ENCODE data around the gene DEFB132. TPM values are rescaled to one million over a fixed set of nuclear protein-coding genes. Genes with fewer than 3 reads are reported as not detected.

The DEFB132 gene
- total and polyA plus RNA-seq, 2 of the 4 experiments (the other 2 are of a cell fraction): not detected

DNA sequence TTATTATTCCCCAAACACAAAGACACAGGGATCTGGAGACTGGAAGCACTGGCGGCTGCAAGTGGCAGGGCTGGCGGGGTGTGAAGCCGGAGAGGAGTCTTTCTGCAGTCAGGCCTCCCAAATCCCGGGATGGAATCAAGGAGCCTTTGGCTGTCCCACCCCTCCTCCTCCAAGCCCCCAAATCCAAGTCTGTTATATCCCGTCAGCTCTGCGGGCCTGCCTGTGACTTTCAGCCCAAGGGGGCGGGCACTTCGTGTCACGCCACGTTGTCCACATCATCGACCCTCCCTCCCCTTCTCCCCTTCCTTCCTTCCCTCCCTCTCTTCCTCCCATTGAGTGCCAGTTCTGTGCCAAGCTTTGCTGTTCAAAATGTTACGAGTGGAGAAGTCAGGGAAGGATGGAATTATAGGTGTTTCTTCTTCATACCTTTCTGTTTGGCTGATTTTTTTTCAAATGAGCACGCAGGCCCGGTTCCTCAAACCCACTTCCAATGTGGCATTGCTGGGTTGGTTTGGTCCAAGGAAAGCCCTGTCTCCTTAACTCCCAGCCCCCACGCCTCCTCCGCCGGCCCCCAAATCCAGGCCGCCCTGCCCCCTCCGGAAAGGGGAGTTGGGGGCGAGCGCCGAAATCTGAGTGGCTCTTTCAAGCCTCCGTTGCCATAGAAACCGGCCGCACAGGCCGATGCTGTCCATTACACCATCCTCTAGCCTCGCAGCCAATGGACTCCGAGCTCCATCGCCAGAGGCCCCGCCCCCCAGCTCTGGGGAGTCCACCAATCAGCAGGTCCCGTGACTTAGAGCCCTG is 52.5 kb downstream of the DEFB132 start (continued):
- TF ChIP-seq, protein P1, sequence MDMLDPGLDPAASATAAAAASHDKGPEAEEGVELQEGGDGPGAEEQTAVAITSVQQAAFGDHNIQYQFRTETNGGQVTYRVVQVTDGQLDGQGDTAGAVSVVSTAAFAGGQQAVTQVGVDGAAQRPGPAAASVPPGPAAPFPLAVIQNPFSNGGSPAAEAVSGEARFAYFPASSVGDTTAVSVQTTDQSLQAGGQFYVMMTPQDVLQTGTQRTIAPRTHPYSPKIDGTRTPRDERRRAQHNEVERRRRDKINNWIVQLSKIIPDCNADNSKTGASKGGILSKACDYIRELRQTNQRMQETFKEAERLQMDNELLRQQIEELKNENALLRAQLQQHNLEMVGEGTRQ (IDR thresholded peaks at IDR 0.05; ENCODE audit: low read depth, low read length): peak; percentile 66
- no peak for TF ChIP-seq RCOR1 (IDR thresholded peaks at IDR 0.05; ENCODE audit: insufficient replicate concordance, low read length)
- TF ChIP-seq CHD1 (IDR thresholded peaks at IDR 0.05; ENCODE audit: low read depth, low read length): no peak

DNA sequence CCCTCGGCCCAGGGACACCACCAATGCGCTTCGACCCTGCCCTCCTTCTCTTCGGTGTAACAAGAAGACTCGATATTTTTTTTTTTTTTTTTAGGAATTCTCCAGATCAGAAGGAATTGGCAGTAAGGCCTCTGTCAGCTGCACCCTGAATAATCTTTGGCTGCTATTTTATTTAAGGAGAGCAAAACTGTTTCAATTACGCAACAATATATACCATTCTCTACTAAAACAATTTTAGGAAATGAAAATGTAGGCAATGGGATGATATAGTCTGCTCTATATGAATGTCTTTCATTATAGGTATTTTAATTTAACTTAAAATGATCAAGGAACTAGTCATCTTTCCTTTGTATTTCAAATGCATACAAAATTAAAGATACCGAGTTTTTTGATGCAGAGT is 53.1 kb downstream of the DEFB132 start:
- ChIA-PET CTCF (interaction anchor here (0.6 kb wide), 1 partner anchor 30 kb away, joined by 7 read pairs; no protein-coding TSS in a partner anchor), POLR2A (ENCODE audit: unreplicated experiment) (interaction anchor here (1.1 kb wide), 1 partner anchor 13 kb away, joined by 5 read pairs; no protein-coding TSS in a partner anchor)
- H3K9me3 ChIP-seq (ENCODE audit: control insufficient read depth, insufficient read depth, low read length): no peaks in the 10 kb centered on the region
- no peak overlapping the region for H3K14ac ChIP-seq (replicated peaks; ENCODE audit: low read depth, low read length)
- H3K4me3 ChIP-seq (ENCODE audit: insufficient read depth, low read depth, low read length): no peak overlapping the region
- no peak overlapping the region; the same call in 1 of the 2 replicates for H3K4ac ChIP-seq (ENCODE audit: low read depth, low read length)
- peak overlapping the region in 1 of 2 experiments; percentile 28; a peak in 2 of 4 replicates for H4K8ac ChIP-seq (ENCODE audit: low read depth in 2 of 2, low read length in 2 of 2)
- H3K36me3 ChIP-seq (ENCODE audit: control insufficient read depth, insufficient read depth, low read length): no peaks in the 10 kb centered on the region
- peaks cover 7% of the 10 kb centered on the region; the same call in 1 of the 2 replicates for H3K9me1 ChIP-seq (ENCODE audit: insufficient read depth, low read length)
- in situ Hi-C loops (cut with MboI; ENCODE audit: low sequenced_read_pairs) (no loop called here), dilution Hi-C loops (cut with HindIII; ENCODE audit: low sequenced_read_pairs, unreplicated experiment) (no loop called here), intact Hi-C loops (cut with micrococcal nuclease) (loop anchor here (2.0 kb wide), 1 partner anchor 14 kb away; the partner anchor contains the start of gene ZCCHC3)
- H3K27me3 ChIP-seq (ENCODE audit: control insufficient read depth, insufficient read depth, low read length): no peaks in the 10 kb centered on the region
- TF ChIP-seq MAFK (IDR thresholded peaks at IDR 0.05; ENCODE audit: low read depth, low read length) (no peak), CEBPB (IDR thresholded peaks at IDR 0.05; ENCODE audit: low read depth, low read length) (peak; percentile 72)
- no peak overlapping the region for H3K27ac ChIP-seq (ENCODE audit: insufficient read depth, low read length)
- no peak overlapping the region for H3K23ac ChIP-seq (ENCODE audit: low read depth, low read length)
- ATAC-seq (ENCODE audit: low read depth) (no peak), DNase-seq (no peak)
- WGBS, 2 experiments (ENCODE audit: extremely low coverage in 2 of 2, insufficient read length in 1 of 2): no CpG with 5 or more reads among the region's 7 CpGs
- no peak overlapping the region for H3K9ac ChIP-seq (ENCODE audit: low read depth, low read length)
- H2BK20ac ChIP-seq (ENCODE audit: low read depth, low read length): no peak overlapping the region
- H2AFZ ChIP-seq (replicated peaks; ENCODE audit: low read length, poor library complexity): peak overlapping the region; percentile 85
- no TSS peak for BruUV-seq (replicated peaks)
- no peak overlapping the region for H2BK120ac ChIP-seq (ENCODE audit: low read depth, low read length)
- no peak overlapping the region for H3K18ac ChIP-seq (ENCODE audit: low read depth, low read length)
- H4K91ac ChIP-seq (ENCODE audit: insufficient read depth, low read depth, low read length): no peak overlapping the region
- H3K4me2 ChIP-seq (ENCODE audit: low read depth, low read length): no peak overlapping the region
- peaks cover 9% of the 10 kb centered on the region for H3K4me1 ChIP-seq (ENCODE audit: control insufficient read depth, insufficient read depth, low read length)
- no peak overlapping the region for H2BK15ac ChIP-seq (ENCODE audit: low read depth, low read length)
- H2AK9ac ChIP-seq (replicated peaks; ENCODE audit: low read depth, low read length, poor library complexity): no peak overlapping the region
- H2AK5ac ChIP-seq (ENCODE audit: low read depth, low read length): no peak overlapping the region
- H2BK5ac ChIP-seq (ENCODE audit: low read depth, low read length, poor library complexity, severe bottlenecking): no peak overlapping the region
- no peaks in the 10 kb centered on the region for H4K20me1 ChIP-seq (ENCODE audit: insufficient read depth, low read length)
- no peak overlapping the region for H4K5ac ChIP-seq (ENCODE audit: low read depth, low read length)
- H3K79me1 ChIP-seq (ENCODE audit: low read depth in 1 of 2, low read length in 2 of 2): peaks cover 0 to 4% of the 10 kb centered on the region in 2 experiments; a peak in 1 of 4 replicates
- H3K56ac ChIP-seq (ENCODE audit: extremely low read depth, insufficient read depth, low read length): no peak overlapping the region

Other genes starting within 250 kb of the DEFB132 start
- not detected in 2 replicates for gene DEFB125, start 170.1 kb upstream of the DEFB132 start, total RNA-seq (2012; rRNA removed)
- gene DEFB125, start 170.1 kb upstream of the DEFB132 start, polyA plus RNA-seq (2012; rRNA removed): not detected in 2 replicates
- not detected in 2 replicates for gene DEFB126, start 115.1 kb upstream of the DEFB132 start, total RNA-seq (2012; rRNA removed)
- gene DEFB126, start 115.1 kb upstream of the DEFB132 start, polyA plus RNA-seq (2012; rRNA removed): not detected in 2 replicates
- not detected in 2 replicates for gene DEFB127, start 100.3 kb upstream of the DEFB132 start, total RNA-seq (2012; rRNA removed)
- not detected in 2 replicates for gene DEFB127, start 100.3 kb upstream of the DEFB132 start, polyA plus RNA-seq (2012; rRNA removed)
- not detected in 2 replicates for gene DEFB128, start 68.0 kb upstream of the DEFB132 start, total RNA-seq (2012; rRNA removed)
- gene DEFB128, start 68.0 kb upstream of the DEFB132 start, polyA plus RNA-seq (2012; rRNA removed): not detected in 2 replicates
- not detected in 2 replicates for gene DEFB129, start 30.5 kb upstream of the DEFB132 start, total RNA-seq (2012; rRNA removed)
- not detected in 2 replicates for gene DEFB129, start 30.5 kb upstream of the DEFB132 start, polyA plus RNA-seq (2012; rRNA removed)
- 1.1 and 2.0 TPM in 2 replicates for gene C20orf96, start 33.0 kb downstream of the DEFB132 start, total RNA-seq (2012; rRNA removed)
- 9.4 and 9.8 TPM in 2 replicates for gene C20orf96, start 33.0 kb downstream of the DEFB132 start, polyA plus RNA-seq (2012; rRNA removed)
- 10.9 and 13.9 TPM in 2 replicates for gene ZCCHC3, start 39.8 kb downstream of the DEFB132 start, total RNA-seq (2012; rRNA removed)
- 8.2 and 8.8 TPM in 2 replicates for gene ZCCHC3, start 39.8 kb downstream of the DEFB132 start, polyA plus RNA-seq (2012; rRNA removed)
- 1.1 TPM in 2 replicates for gene SOX12, start 67.8 kb downstream of the DEFB132 start, total RNA-seq (2012; rRNA removed)
- 6.2 and 6.4 TPM in 2 replicates for gene SOX12, start 67.8 kb downstream of the DEFB132 start, polyA plus RNA-seq (2012; rRNA removed)
- gene NRSN2, start 89.4 kb downstream of the DEFB132 start, total RNA-seq (2012; rRNA removed): 9.9 and 17.5 TPM in 2 replicates
- 75.1 and 101 TPM in 2 replicates for gene NRSN2, start 89.4 kb downstream of the DEFB132 start, polyA plus RNA-seq (2012; rRNA removed)
- 15.0 and 18.5 TPM in 2 replicates for gene TRIB3, start 123.0 kb downstream of the DEFB132 start, total RNA-seq (2012; rRNA removed)
- 23.2 and 23.4 TPM in 2 replicates for gene TRIB3, start 123.0 kb downstream of the DEFB132 start, polyA plus RNA-seq (2012; rRNA removed)
- 29.2 and 29.9 TPM in 2 replicates for gene RBCK1, start 150.6 kb downstream of the DEFB132 start, total RNA-seq (2012; rRNA removed)
- gene RBCK1, start 150.6 kb downstream of the DEFB132 start, polyA plus RNA-seq (2012; rRNA removed): 84.2 and 89.4 TPM in 2 replicates
- gene TBC1D20, start 204.8 kb downstream of the DEFB132 start, total RNA-seq (2012; rRNA removed): 36.7 and 42.8 TPM in 2 replicates
- 38.2 and 39.1 TPM in 2 replicates for gene TBC1D20, start 204.8 kb downstream of the DEFB132 start, polyA plus RNA-seq (2012; rRNA removed)